Upper lobe of left lung (tissue), 6 donors: ENCODE measurements around the gene MORC1. TPM values are rescaled to one million over a fixed set of nuclear protein-coding genes. Genes with fewer than 3 reads are reported as not detected.
"Not testable (repeated sequence)": the region's sequence is repeated elsewhere in the genome, so short reads cannot be mapped to it uniquely, and the experiment has no call there.

Experiments used
- ATAC-seq, 2 donors: fragments of 200-7000 bp; cut with Tn5 transposase; one replicate each; pipeline ENCODE4 v1.9.1; 2022; ENCODE audit warnings: mild to moderate bottlenecking in 2 of 2, moderate library complexity in 2 of 2; ENCODE audit not compliant: low FRiP score in 2 of 2
- DNase-seq, 2 donors: peaks; one replicate each; pipeline ENCODE4 v3.0.0-alpha.2; 2019 to 2020
- H3K27ac ChIP-seq, 4 donors: fragments of 200-600 bp; sonication (generic); one replicate each; pipeline ENCODE4 v1.5.1; 2016 to 2019
- H3K27me3 ChIP-seq, 4 donors: fragments of 200-600 bp; sonication (generic); one replicate each; pipeline ENCODE4 v1.5.1; 2017 to 2019
- H3K36me3 ChIP-seq, 4 donors: fragments of 200-600 bp; sonication (generic); one replicate each; pipeline ENCODE4 v1.5.1; 2016 to 2019
- H3K4me1 ChIP-seq, 4 donors: fragments of 200-600 bp; sonication (generic); one replicate each; pipeline ENCODE4 v1.5.1; 2018 to 2019
- H3K4me3 ChIP-seq, 4 donors: fragments of 200-600 bp; sonication (generic); one replicate each; pipeline ENCODE4 v1.5.1; 2017 to 2019; ENCODE audit warnings: mild to moderate bottlenecking in 2 of 4, moderate library complexity in 1 of 4
- H3K9me3 ChIP-seq, 4 donors: fragments of 200-600 bp; sonication (generic); one replicate each; pipeline ENCODE4 v1.5.1; 2018 to 2019
- CTCF ChIP-seq, 6 experiments: fragments of 450-650 bp in 4 of 6; fragments of 200-600 bp in 2 of 6; sonication (generic) in 2 of 6; IDR thresholded peaks; one replicate each; pipeline ENCODE4 v1.5.1; 2016 to 2019; ENCODE audit warnings: antibody characterized with exemption in 6 of 6
- EP300 ChIP-seq, 4 donors: sonication (generic); formaldehyde crosslinking; IDR thresholded peaks; one replicate each; pipeline ENCODE4 v1.5.1; 2017; ENCODE audit warnings: antibody characterized with exemption in 4 of 4, control low read depth in 2 of 4
- POLR2A ChIP-seq, 4 donors: fragments of 450-650 bp; IDR thresholded peaks; one replicate each; pipeline ENCODE4 v1.5.1; 2016 to 2017; ENCODE audit warnings: antibody characterized with exemption in 4 of 4, mild to moderate bottlenecking in 2 of 4
- POLR2AphosphoS5 ChIP-seq, 2 donors: sonication (generic); formaldehyde crosslinking; IDR thresholded peaks; one replicate each; pipeline ENCODE4 v1.5.1; 2017; ENCODE audit warnings: antibody characterized with exemption in 2 of 2
- WGBS, 2 donors: methylation state at CpG; one replicate each; pipeline ENCODE4 v1.1.5; 2017 to 2018; 5-methylcytosine and 5-hydroxymethylcytosine counted together
- total RNA-seq, 6 donors: library from RNA; depleted of rRNA in 4 of 6; stranded (reverse); fragments of >200 nt in 4 of 6; gene quantifications; one replicate each; pipeline versions ENCODE4 v1.1.0 to v1.2.1, GENCODE V29; 2016 to 2021
- donor health status: DM: no; HTN: no; CAD: no; lungs with moderate emphysema.
- donor health status: DM: no; HTN: yes; CAD: no; lungs with severe emphysema.

The MORC1 gene
- total RNA-seq, 6 donors from 2014 or later, result 0.15 TPM; not detected in 5

GRCh38 chr3:109095166-109095565 lies 22.8 kb downstream of the MORC1 start:
- 67 to 79% methylated on average over 1 of the region's 1 CpG for WGBS, 2 donors
- no peaks in the 10 kb centered on the region for H3K4me1 ChIP-seq
- no peaks in the 10 kb centered on the region for H3K36me3 ChIP-seq
- no peak overlapping the region for H3K27ac ChIP-seq
- no peaks in the 10 kb centered on the region for H3K27me3 ChIP-seq
- no peaks in the 10 kb centered on the region for H3K9me3 ChIP-seq
- DNase-seq, result no peak
- no peak for ATAC-seq
- TF ChIP-seq CTCF (IDR thresholded peaks at IDR 0.05) (no peak), EP300 (IDR thresholded peaks at IDR 0.05) (no peak), POLR2AphosphoS5 (IDR thresholded peaks at IDR 0.05) (no peak), POLR2A (IDR thresholded peaks at IDR 0.05) (no peak)
- no peak overlapping the region for H3K4me3 ChIP-seq

- no peaks in the 10 kb centered on the region for H3K36me3 ChIP-seq
- H3K27me3 ChIP-seq, result no peaks in the 10 kb centered on the region
- H3K27ac ChIP-seq, result no peak overlapping the region
- H3K4me3 ChIP-seq, result no peak overlapping the region
- no peaks in the 10 kb centered on the region for H3K4me1 ChIP-seq
- DNase-seq (no peak), ATAC-seq (no peak)
- no peaks in the 10 kb centered on the region for H3K9me3 ChIP-seq
- TF ChIP-seq EP300 (IDR thresholded peaks at IDR 0.05) (no peak), CTCF (IDR thresholded peaks at IDR 0.05) (no peak), POLR2AphosphoS5 (IDR thresholded peaks at IDR 0.05) (no peak), POLR2A (IDR thresholded peaks at IDR 0.05) (no peak)
Measured at GRCh38 chr3:109093561-109093960, 24.4 kb downstream of the MORC1 start.

GRCh38 chr3:109091846-109092245 lies 26.1 kb downstream of the MORC1 start:
- Histone ChIP-seq H3K9me3 (no peaks in the 10 kb centered on the region), H3K27ac (no peak overlapping the region), H3K4me1 (no peaks in the 10 kb centered on the region), H3K4me3 (no peak overlapping the region), H3K36me3 (no peaks in the 10 kb centered on the region), H3K27me3 (no peaks in the 10 kb centered on the region)
- ATAC-seq (no peak), DNase-seq (no peak)
- TF ChIP-seq POLR2AphosphoS5 (IDR thresholded peaks at IDR 0.05) (no peak), CTCF (IDR thresholded peaks at IDR 0.05) (no peak), POLR2A (IDR thresholded peaks at IDR 0.05) (no peak), EP300 (IDR thresholded peaks at IDR 0.05) (no peak)
- 31 to 38% methylated on average over 2 of the region's 2 CpGs for WGBS, 2 donors

GRCh38 chr3:109089265-109089664 lies 28.7 kb downstream of the MORC1 start:
- Histone ChIP-seq H3K9me3 (no peaks in the 10 kb centered on the region), H3K27ac (no peak overlapping the region), H3K4me1 (no peaks in the 10 kb centered on the region), H3K4me3 (no peak overlapping the region), H3K27me3 (no peaks in the 10 kb centered on the region), H3K36me3 (no peaks in the 10 kb centered on the region)
- DNase-seq (no peak), ATAC-seq (no peak)
- 90 to 100% methylated on average over 1 of the region's 1 CpG for WGBS, 2 donors
- no peak for TF ChIP-seq POLR2A (IDR thresholded peaks at IDR 0.05)
- no peak for TF ChIP-seq CTCF (IDR thresholded peaks at IDR 0.05)
- TF ChIP-seq EP300 (IDR thresholded peaks at IDR 0.05), result no peak
- no peak for TF ChIP-seq POLR2AphosphoS5 (IDR thresholded peaks at IDR 0.05)

- H3K4me3 ChIP-seq, result no peak overlapping the region
- no peaks in the 10 kb centered on the region for H3K9me3 ChIP-seq
- 25 to 48% methylated on average over 4 to 6 of the region's 6 CpGs for WGBS, 2 donors
- no peaks in the 10 kb centered on the region for H3K36me3 ChIP-seq
- DNase-seq, result peak in 1 of 2 donors; percentile 29
- H3K4me1 ChIP-seq, result no peaks in the 10 kb centered on the region
- H3K27me3 ChIP-seq, result no peaks in the 10 kb centered on the region
- H3K27ac ChIP-seq, result no peak overlapping the region
- ATAC-seq, result peak; percentile 59 to 73
- TF ChIP-seq POLR2AphosphoS5 (IDR thresholded peaks at IDR 0.05), result no peak
- TF ChIP-seq CTCF (IDR thresholded peaks at IDR 0.05), result peak in 4 of 6 experiments; percentile 18 to 37 (median 27)
Measured at GRCh38 chr3:109081746-109082510, 36.0 kb downstream of the MORC1 start.

GRCh38 chr3:109080090-109080489 lies 37.8 kb downstream of the MORC1 start:
- not testable (repeated sequence) for H3K27me3 ChIP-seq, H3K4me1 ChIP-seq, H3K36me3 ChIP-seq, H3K4me3 ChIP-seq, DNase-seq, H3K9me3 ChIP-seq, H3K27ac ChIP-seq, ATAC-seq
- WGBS, 2 donors, result 65 to 100% methylated on average over 1 of the region's 1 CpG
